T47D (cell line): ENCODE data around the gene CROCC2.

Experiments used
- DNase-seq, 2 experiments: peaks; one replicate each; pipeline versions ENCODE4 v3.0.0 to v3.0.0-alpha.2; 2011 to 2012; ENCODE audit warnings: low read depth in 1 of 2, low spot score in 1 of 2
- JUND ChIP-seq: IDR thresholded peaks from 2 replicates; pipeline ENCODE4 v1.6.1; 2012; ENCODE audit warnings: low read depth
- in situ Hi-C: cut with HindIII; loops from 2 replicates; pipeline ENCODE4 v1.10.0; 2016; ENCODE audit warnings: low sequenced_read_pairs, low pct_unique_long_range_greater_than_20kb

Gene CROCC2

GRCh38 chr2:240960309-240960970, 54.3 kb downstream of the CROCC2 start:
- no peak for TF ChIP-seq JUND
- no peak for DNase-seq
- in situ Hi-C loops: no loop called here

DNA sequence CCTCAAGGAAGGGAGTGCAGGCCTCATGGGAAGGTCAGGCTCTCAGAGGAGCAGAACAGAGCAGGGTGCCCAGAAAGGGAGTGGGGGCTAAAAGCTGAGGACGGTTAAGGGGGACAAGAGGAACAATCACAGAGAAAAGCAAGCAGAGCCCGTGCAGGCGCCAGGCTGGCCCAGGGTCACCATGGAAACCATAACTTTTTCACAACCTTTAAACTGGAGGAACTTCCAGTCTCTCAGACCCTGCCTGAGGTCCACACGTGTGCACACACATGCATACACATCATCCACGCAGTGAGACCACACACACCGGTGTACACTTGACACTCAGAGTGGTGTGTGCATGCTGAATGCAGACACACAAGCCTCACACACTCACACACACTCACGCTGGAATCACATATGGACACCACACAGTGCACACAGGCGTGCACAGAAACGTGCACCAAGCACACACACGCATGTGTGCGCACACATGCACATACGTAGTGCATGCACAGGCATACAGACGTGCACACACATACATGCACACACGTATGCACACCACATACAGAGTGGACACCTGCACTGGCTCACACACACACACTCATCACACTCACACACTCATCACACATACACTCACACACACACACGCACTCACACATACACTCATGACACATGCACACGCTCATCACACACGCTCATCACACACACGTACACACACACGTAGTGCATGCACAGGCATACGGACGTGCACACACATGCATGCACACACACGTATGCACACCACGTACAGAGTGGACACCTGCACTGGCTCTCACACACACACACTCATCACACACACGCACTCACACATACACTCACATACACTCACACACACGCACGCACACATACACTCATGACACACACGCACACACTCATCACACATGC, 55.1 kb downstream of the CROCC2 start:
- in situ Hi-C loops: no loop called here
- no peak for DNase-seq
- TF ChIP-seq JUND: no peak

- no peak for DNase-seq
- TF ChIP-seq JUND: no peak
- in situ Hi-C loops: no loop called here
Measured at GRCh38 chr2:240961910-240962299, 55.8 kb downstream of the CROCC2 start.

- no peak for DNase-seq
- in situ Hi-C loops: no loop called here
Measured at GRCh38 chr2:240962300-240963064, 56.3 kb downstream of the CROCC2 start.

DNA sequence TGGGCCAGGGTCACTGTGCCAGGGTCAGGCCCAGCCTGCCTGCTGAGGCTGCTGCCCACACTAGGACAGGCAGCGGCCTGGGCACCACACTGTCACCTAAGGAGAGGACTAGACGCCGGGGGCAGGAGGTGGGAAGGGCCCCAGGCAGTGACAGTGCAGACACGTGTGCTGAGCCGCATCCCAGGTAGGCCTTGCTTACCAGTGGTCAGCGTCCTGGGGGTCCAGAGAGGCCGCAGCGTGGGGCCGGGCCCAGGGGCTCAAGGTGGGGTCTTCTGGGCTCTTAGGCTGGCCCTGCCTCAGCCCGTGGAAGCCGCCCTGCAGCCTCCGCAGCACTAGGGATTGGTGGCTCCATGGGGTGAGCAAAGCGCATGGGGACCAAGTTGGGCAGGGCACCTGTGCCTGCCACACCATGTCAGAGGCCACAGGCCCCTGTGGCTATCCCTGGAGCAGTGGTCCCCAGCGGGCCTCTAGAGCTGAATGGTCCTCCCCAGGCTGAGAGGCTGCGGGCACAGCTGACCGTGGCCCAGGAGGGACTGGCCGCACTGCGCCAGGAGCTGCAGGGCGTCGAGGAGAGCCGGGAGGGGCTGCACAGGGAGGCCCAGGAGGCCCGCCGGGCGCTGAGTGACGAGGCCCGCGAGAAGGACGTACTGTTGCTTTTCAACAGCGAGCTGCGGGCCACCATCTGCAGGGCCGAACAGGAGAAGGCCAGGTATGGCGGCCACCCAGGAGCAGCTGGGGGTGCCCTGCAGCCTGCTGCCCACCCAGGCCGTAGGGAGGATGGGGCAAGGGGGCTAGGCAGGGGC, 57.1 kb downstream of the CROCC2 start:
- in situ Hi-C loops: no loop called here
- no peak for DNase-seq
- TF ChIP-seq JUND: no peak

More at GRCh38 chr2:240962300-240963064, 56.3 kb downstream of the CROCC2 start:
- TF ChIP-seq JUND: no peak

DNA sequence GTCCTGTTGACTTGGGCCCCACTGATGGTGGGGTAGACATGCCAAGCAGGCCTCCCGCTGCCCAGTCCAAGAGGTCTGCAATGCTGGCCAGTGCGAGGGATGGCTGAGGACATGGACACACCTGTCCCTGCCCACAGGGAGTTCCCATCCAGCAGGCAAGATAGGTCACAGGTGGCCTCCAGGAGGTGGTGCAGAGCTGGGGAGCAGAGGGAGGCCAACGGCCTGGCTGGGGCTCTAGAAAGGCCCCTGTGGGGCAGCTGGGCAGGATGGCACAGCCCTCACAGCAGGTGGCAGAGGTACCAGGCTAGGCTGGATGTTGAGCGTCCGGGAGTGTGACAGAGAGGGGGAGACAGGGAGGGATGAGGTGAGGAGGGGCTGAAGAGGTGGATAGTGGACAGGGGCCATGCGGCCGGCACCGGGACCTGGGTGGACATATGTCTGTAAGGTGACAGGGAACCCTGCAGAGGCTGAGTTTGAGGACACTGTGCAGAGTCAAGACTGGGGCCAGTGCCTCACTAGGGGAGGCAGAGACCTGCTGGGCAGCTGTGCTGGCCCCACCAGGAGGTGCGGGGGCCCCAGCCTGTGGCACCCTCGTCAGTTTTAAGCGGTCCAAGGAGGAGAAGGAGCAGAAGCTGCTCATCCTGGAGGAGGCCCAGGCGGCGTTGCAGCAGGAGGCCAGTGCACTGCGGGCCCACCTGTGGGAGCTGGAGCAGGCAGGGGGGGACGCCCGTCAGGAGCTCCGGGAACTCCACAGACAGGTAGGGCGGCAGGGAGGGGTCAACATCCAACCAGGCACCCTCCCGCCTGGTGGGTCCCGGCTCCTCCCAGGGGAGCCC, 58.0 kb downstream of the CROCC2 start:
- TF ChIP-seq JUND: no peak
- no peak for DNase-seq
- in situ Hi-C loops: no loop called here

- no peak for DNase-seq
- TF ChIP-seq JUND: no peak
- in situ Hi-C loops: no loop called here
Measured at GRCh38 chr2:240964704-240965295, 58.7 kb downstream of the CROCC2 start.

GRCh38 chr2:240965296-240965904, 59.3 kb downstream of the CROCC2 start:
- DNase-seq: no peak
- in situ Hi-C loops: no loop called here
- TF ChIP-seq JUND: no peak

DNA sequence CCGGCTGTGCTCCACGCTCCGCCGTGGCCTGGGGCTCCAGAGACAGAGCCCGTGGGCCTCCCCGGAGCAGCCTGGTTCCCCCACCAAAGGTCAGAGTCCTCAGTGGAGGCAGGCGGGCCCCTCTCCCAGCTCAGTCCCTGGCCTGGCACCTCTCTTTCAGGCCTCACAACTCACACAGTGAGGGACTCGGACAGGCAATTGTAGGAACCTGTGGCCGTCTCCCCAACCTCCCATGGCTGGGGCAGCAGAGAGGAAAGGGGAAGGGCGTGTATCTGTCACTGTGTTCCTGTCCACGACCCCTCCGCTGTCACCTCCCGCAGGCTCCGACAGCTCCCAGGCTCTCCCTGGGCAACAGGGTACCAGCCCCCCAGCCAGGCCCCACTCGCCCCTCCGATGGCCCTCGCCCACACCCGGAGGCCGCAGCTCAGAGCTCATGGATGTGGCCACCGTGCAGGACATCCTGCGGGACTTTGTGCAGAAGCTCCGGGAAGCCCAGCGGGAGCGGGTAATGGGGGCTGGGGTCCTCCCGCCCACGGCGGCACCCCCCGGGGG, 59.8 kb downstream of the CROCC2 start:
- no peak for DNase-seq
- in situ Hi-C loops: no loop called here
- no peak for TF ChIP-seq JUND

DNA sequence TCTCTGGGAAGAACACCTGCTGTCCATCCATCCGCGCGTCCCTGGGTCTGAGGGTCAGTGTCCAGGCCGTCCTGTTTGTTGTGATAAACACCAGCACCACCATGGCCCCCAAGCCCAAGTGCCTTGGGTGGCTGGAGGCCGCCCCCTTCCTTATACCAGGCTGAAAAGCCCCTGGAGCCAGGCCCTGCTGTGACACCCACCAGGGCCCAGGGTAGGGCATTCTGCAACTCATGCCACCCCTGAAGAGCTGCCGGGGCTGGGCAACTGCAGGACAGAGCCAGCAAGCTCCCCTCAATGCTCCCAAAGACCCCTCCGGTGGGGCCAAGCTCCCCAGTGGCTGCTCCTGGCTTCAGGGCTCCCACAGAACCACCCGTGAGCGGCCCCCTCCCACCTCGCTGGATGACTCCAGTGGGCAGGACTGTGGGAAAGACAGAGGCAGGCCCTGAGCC, 60.3 kb downstream of the CROCC2 start:
- TF ChIP-seq JUND: no peak
- no peak for DNase-seq
- in situ Hi-C loops: no loop called here
